Progenitor cell of endocrine pancreas (in vitro differentiated cells): ENCODE measurements around the gene IARS2. TPM values are rescaled to one million over a fixed set of nuclear protein-coding genes. Genes with fewer than 3 reads are reported as not detected.

Experiments used
- DNase-seq: peaks from one replicate; pipeline ENCODE4 v3.0.0; 2021; ENCODE audit warnings: low spot score; ENCODE audit not compliant: unreplicated experiment
- H3K27ac Mint-ChIP-seq: 2 replicates; pipeline ENCODE4 v1.8.0; 2021; ENCODE audit warnings: mild to moderate bottlenecking, moderate library complexity, mixed read lengths
- H3K27me3 Mint-ChIP-seq: 2 replicates; pipeline ENCODE4 v1.8.0; 2021; ENCODE audit warnings: mixed read lengths
- H3K36me3 Mint-ChIP-seq: 2 replicates; pipeline ENCODE4 v1.8.0; 2022; ENCODE audit warnings: mixed read lengths; ENCODE audit not compliant: insufficient read depth
- H3K4me1 Mint-ChIP-seq: 2 replicates; pipeline ENCODE4 v1.8.0; 2021; ENCODE audit warnings: low read depth, mixed read lengths
- H3K4me3 Mint-ChIP-seq: 2 replicates; pipeline ENCODE4 v1.8.0; 2021; ENCODE audit warnings: low read depth, mild to moderate bottlenecking, moderate library complexity, mixed read lengths
- H3K9me3 Mint-ChIP-seq: 2 replicates; pipeline ENCODE4 v1.8.0; 2021; ENCODE audit warnings: low read depth, mixed read lengths
- CTCF ChIP-seq: fragments of 200-600 bp; sonication (generic); IDR thresholded peaks from one replicate; pipeline ENCODE4 v1.5.0; 2021; ENCODE audit warnings: antibody characterized with exemption, mild to moderate bottlenecking; ENCODE audit not compliant: unreplicated experiment
- microRNA-seq: library from miRNA; unstranded; fragments of <30 nt; microRNA quantifications from one replicate; pipeline ENCODE4 v1.1.0, GENCODE V29; 2020; ENCODE audit warnings: borderline number of aligned reads; ENCODE audit not compliant: unreplicated experiment
- total RNA-seq: library from RNA; stranded (reverse); gene quantifications from 2 replicates; pipeline ENCODE4 v1.2.1, GENCODE V29; 2021

The IARS2 gene
- total RNA-seq, 1 donor from 2014 or later: 60.7 TPM

GRCh38 chr1:220186752-220187151 is 92.8 kb downstream of the IARS2 start:
- no peak for TF ChIP-seq CTCF
- Mint-ChIP-seq H3K36me3 (peaks cover 13% of the 10 kb centered on the region), H3K4me3 (no peak overlapping the region), H3K27me3 (no peaks in the 10 kb centered on the region), H3K27ac (no peak overlapping the region), H3K9me3 (no peaks in the 10 kb centered on the region), H3K4me1 (no peaks in the 10 kb centered on the region)
- no peak for DNase-seq

- H3K36me3 Mint-ChIP-seq: peaks cover 8% of the 10 kb centered on the region
- no peaks in the 10 kb centered on the region for H3K4me1 Mint-ChIP-seq
- no peak for TF ChIP-seq CTCF
- no peak for DNase-seq
- no peaks in the 10 kb centered on the region for H3K9me3 Mint-ChIP-seq
- H3K4me3 Mint-ChIP-seq: no peak overlapping the region
- H3K27me3 Mint-ChIP-seq: no peaks in the 10 kb centered on the region
- H3K27ac Mint-ChIP-seq: no peak overlapping the region
These were observed 94.6 kb downstream of the IARS2 start for GRCh38 chr1:220188538-220188937.

GRCh38 chr1:220189750-220190347 is 95.9 kb downstream of the IARS2 start:
- DNase-seq: no peak
- H3K4me1 Mint-ChIP-seq: no peaks in the 10 kb centered on the region
- no peak overlapping the region for H3K4me3 Mint-ChIP-seq
- H3K9me3 Mint-ChIP-seq: no peaks in the 10 kb centered on the region
- peaks cover 13% of the 10 kb centered on the region for H3K36me3 Mint-ChIP-seq
- H3K27ac Mint-ChIP-seq: peak overlapping the region; percentile 21
- H3K27me3 Mint-ChIP-seq: no peaks in the 10 kb centered on the region
- TF ChIP-seq CTCF: peak; percentile 59

- peaks cover 10% of the 10 kb centered on the region for H3K36me3 Mint-ChIP-seq
- no peaks in the 10 kb centered on the region for H3K4me1 Mint-ChIP-seq
- H3K4me3 Mint-ChIP-seq: no peak overlapping the region
- no peaks in the 10 kb centered on the region for H3K27me3 Mint-ChIP-seq
- TF ChIP-seq CTCF: no peak
- no peak overlapping the region for H3K27ac Mint-ChIP-seq
- no peaks in the 10 kb centered on the region for H3K9me3 Mint-ChIP-seq
- DNase-seq: no peak
These were observed 101.8 kb downstream of the IARS2 start for GRCh38 chr1:220195701-220196100.

Small RNAs within 50 kb of the gene (microRNA-seq; reads per million reads assigned to microRNA genes)
- gene MIR194-1 (44.8 reads per million, percentile 43 among the genes with 10 or more reads in this experiment), gene MIR215 (46.6 reads per million, percentile 44 among the genes with 10 or more reads in this experiment)

Other genes with a start within 250 kb of the IARS2 start
- 1.1 and 1.2 TPM in 2 replicates for gene SLC30A10, start 165.6 kb upstream of the IARS2 start, total RNA-seq
- 103 TPM in 2 replicates for gene EPRS1, start 47.6 kb upstream of the IARS2 start, total RNA-seq
- 27.1 and 27.6 TPM in 2 replicates for gene BPNT1, start 4.3 kb upstream of the IARS2 start, total RNA-seq
- 47.5 and 47.9 TPM in 2 replicates for gene RAB3GAP2, start 178.3 kb downstream of the IARS2 start, total RNA-seq